ENCODE results near the gene ATF3. TPM values are rescaled to one million over a fixed set of nuclear protein-coding genes. Genes with fewer than 3 reads are reported as not detected.
A peak's percentile ranks its signal among the peaks of the same experiment; 100 is the strongest.

ATF3 gene
- total RNA-seq, 1 experiment from 2014 or later: 6.0 TPM

GRCh38 chr1:212586206-212587015 lies 22.1 kb upstream of the ATF3 start:
- DNase-seq (ENCODE audit: low read depth): peak; percentile 25

- no peak for DNase-seq (ENCODE audit: low read depth)
These were observed 21.3 kb upstream of the ATF3 start for GRCh38 chr1:212587016-212587887.

GRCh38 chr1:212587888-212588510 lies 20.6 kb upstream of the ATF3 start:
- DNase-seq (ENCODE audit: low read depth): no peak

GRCh38 chr1:212589446-212589845 lies 19.1 kb upstream of the ATF3 start:
- DNase-seq (ENCODE audit: low read depth): no peak

- DNase-seq (ENCODE audit: low read depth): no peak
These were observed 16.6 kb upstream of the ATF3 start for GRCh38 chr1:212591922-212592321.

- DNase-seq (ENCODE audit: low read depth): no peak
These were observed 14.7 kb upstream of the ATF3 start for GRCh38 chr1:212593821-212594251.

- no peak for DNase-seq (ENCODE audit: low read depth)
These were observed 13.9 kb upstream of the ATF3 start for GRCh38 chr1:212594640-212595039.

- no peak for DNase-seq (ENCODE audit: low read depth)
These were observed 13.3 kb upstream of the ATF3 start for GRCh38 chr1:212595229-212595628.

- peak; percentile 99 for DNase-seq (ENCODE audit: low read depth)
These were observed 12.5 kb upstream of the ATF3 start for GRCh38 chr1:212595787-212596714.

GRCh38 chr1:212596798-212597197 lies 11.8 kb upstream of the ATF3 start:
- peak; percentile 10 for DNase-seq (ENCODE audit: low read depth)

- peak; percentile 56 for DNase-seq (ENCODE audit: low read depth)
These were observed 11.1 kb upstream of the ATF3 start for GRCh38 chr1:212597487-212597886.

- DNase-seq (ENCODE audit: low read depth): no peak
These were observed 8.3 kb upstream of the ATF3 start for GRCh38 chr1:212600071-212600915.

GRCh38 chr1:212600980-212601379 lies 7.6 kb upstream of the ATF3 start:
- DNase-seq (ENCODE audit: low read depth): peak; percentile 56

GRCh38 chr1:212601524-212601923 lies 7.0 kb upstream of the ATF3 start:
- no peak for DNase-seq (ENCODE audit: low read depth)

- DNase-seq (ENCODE audit: low read depth): peak; percentile 58
These were observed 2.8 kb upstream of the ATF3 start for GRCh38 chr1:212605441-212606394.

- peak; percentile 44 for DNase-seq (ENCODE audit: low read depth)
These were observed 2.0 kb upstream of the ATF3 start for GRCh38 chr1:212606395-212607205.

- peak; percentile 41 for DNase-seq (ENCODE audit: low read depth)
These were observed 1.2 kb upstream of the ATF3 start for GRCh38 chr1:212607206-212607912.
